Activated T-helper 9 cell treated with anti-CD3 and anti-CD28 coated beads, Interleukin-2, amount 50 U/mL, for 16 hours (primary cell): Measurements from ENCODE around the gene B4GAT1.
"Not testable (repeated sequence)": the region's sequence is repeated elsewhere in the genome, so short reads cannot be mapped to it uniquely, and the experiment has no call there.

Experiments
- DNase-seq: peaks from one replicate; pipeline ENCODE4 v3.0.0-alpha.2; 2020; ENCODE audit warnings: low read depth

B4GAT1 gene

GRCh38 chr11:66322732-66323427 is 24.5 kb downstream of the B4GAT1 start:
- no peak for DNase-seq

GRCh38 chr11:66321606-66322005 is 25.8 kb downstream of the B4GAT1 start:
- DNase-seq = no peak

- DNase-seq = not testable (repeated sequence)
These were observed 26.7 kb downstream of the B4GAT1 start for GRCh38 chr11:66320748-66321147.

GRCh38 chr11:66320289-66320688 is 27.1 kb downstream of the B4GAT1 start:
- not testable (repeated sequence) for DNase-seq

GRCh38 chr11:66318600-66318970 is 28.8 kb downstream of the B4GAT1 start:
- DNase-seq = no peak

GRCh38 chr11:66317723-66318599 is 29.5 kb downstream of the B4GAT1 start:
- no peak for DNase-seq

GRCh38 chr11:66317322-66317722 is 30.1 kb downstream of the B4GAT1 start:
- DNase-seq = no peak

GRCh38 chr11:66316849-66317251 is 30.6 kb downstream of the B4GAT1 start, which contains the start of gene CD248:
Gene CD248, minus strand, starts transcription at chr11:66317044. Its CDS starts 17 bp downstream, at chr11:66317027.
- no peak for DNase-seq

- no peak for DNase-seq
These were observed 31.3 kb downstream of the B4GAT1 start for GRCh38 chr11:66315921-66316811.

- DNase-seq = no peak
These were observed 31.9 kb downstream of the B4GAT1 start for GRCh38 chr11:66315498-66315885.

GRCh38 chr11:66314561-66315497 is 32.6 kb downstream of the B4GAT1 start:
- no peak for DNase-seq

- no peak for DNase-seq
These were observed 33.3 kb downstream of the B4GAT1 start for GRCh38 chr11:66314186-66314501.

- no peak for DNase-seq
These were observed 33.9 kb downstream of the B4GAT1 start for GRCh38 chr11:66313321-66314185.

GRCh38 chr11:66312549-66313320 is 34.7 kb downstream of the B4GAT1 start:
- peak; percentile 92 for DNase-seq

GRCh38 chr11:66311965-66312548 is 35.4 kb downstream of the B4GAT1 start:
- DNase-seq = peak; percentile 96

GRCh38 chr11:66311470-66311964 is 35.9 kb downstream of the B4GAT1 start:
- no peak for DNase-seq

GRCh38 chr11:66310803-66311440 is 36.5 kb downstream of the B4GAT1 start:
- not testable (repeated sequence) for DNase-seq

GRCh38 chr11:66310324-66310723 is 37.1 kb downstream of the B4GAT1 start:
- no peak for DNase-seq
